ENCODE measurements around the gene CACNA1G. TPM values are rescaled to one million over a fixed set of nuclear protein-coding genes. Genes with fewer than 3 reads are reported as not detected.

Gene CACNA1G
- total and polyA plus RNA-seq, 2 donors from 2014 or later: 0.06 TPM; not detected in 1

GRCh38 chr17:50563092-50563511 is 2.6 kb downstream of the CACNA1G start:
- H3K27me3 ChIP-seq (ENCODE audit: control insufficient read depth, insufficient read depth, low read length): peaks cover 8% of the 10 kb centered on the region
- FAIRE-seq: no peak
- peaks cover 0 to 8% (median 7%) of the 10 kb centered on the region in 3 donors for H3K4me1 ChIP-seq (ENCODE audit: control insufficient read depth in 2 of 3, insufficient read depth in 2 of 3, low read depth in 1 of 3, low read length in 3 of 3)
- no peaks in the 10 kb centered on the region for H3K36me3 ChIP-seq (ENCODE audit: control insufficient read depth in 2 of 3, insufficient read depth in 3 of 3, low read length in 3 of 3)
- no peak for DNase-seq
- no peak for TF ChIP-seq CTCF (IDR thresholded peaks at IDR 0.05; ENCODE audit: borderline replicate concordance, extremely low read depth, insufficient read depth)
- H3K9ac ChIP-seq (ENCODE audit: low read length in 3 of 3): no peak overlapping the region
- no peak overlapping the region for H3K27ac ChIP-seq (ENCODE audit: low read depth in 2 of 2, low read length in 2 of 2)
- intact Hi-C loops (cut with DNase I): no loop called here
- H3K9me3 ChIP-seq (ENCODE audit: control insufficient read depth in 2 of 3, insufficient read depth in 1 of 3, low read length in 3 of 3): no peaks in the 10 kb centered on the region
- H3K4me3 ChIP-seq (ENCODE audit: low read length in 3 of 3): no peak overlapping the region

DNA sequence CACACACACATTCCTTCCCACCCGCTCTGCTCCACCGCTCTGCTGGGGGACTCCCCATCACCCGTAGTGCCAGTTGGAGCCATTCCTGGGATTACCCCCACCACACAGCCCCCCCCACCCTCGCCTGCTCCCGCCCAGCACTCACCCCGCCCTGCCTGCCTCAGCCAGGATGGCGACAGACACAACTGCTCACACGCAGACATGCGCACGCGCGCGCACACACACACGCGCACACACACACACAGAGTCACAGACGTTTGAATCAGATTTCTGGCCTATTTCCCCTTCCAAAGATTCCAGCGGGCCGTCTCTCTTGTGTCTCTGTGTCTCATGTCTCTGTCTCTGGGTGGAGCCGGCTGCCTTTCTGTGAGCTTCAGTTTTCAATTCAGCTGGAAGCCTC is 4.4 kb downstream of the CACNA1G start:
- no peak for FAIRE-seq
- peak; percentile 52 to 89 (median 78) for DNase-seq
- no peak overlapping the region for H3K27ac ChIP-seq (ENCODE audit: low read depth in 2 of 2, low read length in 2 of 2)
- H3K27me3 ChIP-seq (ENCODE audit: control insufficient read depth, insufficient read depth, low read length): peaks cover 4% of the 10 kb centered on the region
- no peaks in the 10 kb centered on the region for H3K36me3 ChIP-seq (ENCODE audit: control insufficient read depth in 2 of 3, insufficient read depth in 3 of 3, low read length in 3 of 3)
- peaks cover 0 to 2% (median under 1%) of the 10 kb centered on the region in 3 donors for H3K4me1 ChIP-seq (ENCODE audit: control insufficient read depth in 2 of 3, insufficient read depth in 2 of 3, low read depth in 1 of 3, low read length in 3 of 3)
- no peak overlapping the region for H3K9ac ChIP-seq (ENCODE audit: low read length in 3 of 3)
- intact Hi-C loops (cut with DNase I): no loop called here
- H3K4me3 ChIP-seq (ENCODE audit: low read length in 3 of 3): no peak overlapping the region
- TF ChIP-seq CTCF (IDR thresholded peaks at IDR 0.05; ENCODE audit: borderline replicate concordance, extremely low read depth, insufficient read depth): no peak
- no peaks in the 10 kb centered on the region for H3K9me3 ChIP-seq (ENCODE audit: control insufficient read depth in 2 of 3, insufficient read depth in 1 of 3, low read length in 3 of 3)

GRCh38 chr17:50565402-50566350 is 5.2 kb downstream of the CACNA1G start:
- Histone ChIP-seq H3K4me3 (ENCODE audit: low read length in 3 of 3) (no peak overlapping the region), H3K9ac (ENCODE audit: low read length in 3 of 3) (no peak overlapping the region), H3K27me3 (ENCODE audit: control insufficient read depth, insufficient read depth, low read length) (peaks cover 4% of the 10 kb centered on the region)

More at GRCh38 chr17:50565402-50566350, 5.2 kb downstream of the CACNA1G start:
- Histone ChIP-seq H3K9me3 (ENCODE audit: control insufficient read depth in 2 of 3, insufficient read depth in 1 of 3, low read length in 3 of 3) (no peaks in the 10 kb centered on the region), H3K4me1 (ENCODE audit: control insufficient read depth in 2 of 3, insufficient read depth in 2 of 3, low read depth in 1 of 3, low read length in 3 of 3) (no peaks in the 10 kb centered on the region), H3K36me3 (ENCODE audit: control insufficient read depth in 2 of 3, insufficient read depth in 3 of 3, low read length in 3 of 3) (no peaks in the 10 kb centered on the region), H3K27ac (ENCODE audit: low read depth in 2 of 2, low read length in 2 of 2) (no peak overlapping the region)
- FAIRE-seq (no peak), DNase-seq (peak in 2 of 5 donors; percentile 58 to 72)
- TF ChIP-seq CTCF (IDR thresholded peaks at IDR 0.05; ENCODE audit: borderline replicate concordance, extremely low read depth, insufficient read depth): no peak
- intact Hi-C loops (cut with DNase I): no loop called here

Data from kidney (tissue), 14 donors.